CD4-positive, alpha-beta T cell treated with Interleukin-10 for 1 hour (primary cell): Measurements from ENCODE around the gene EXOC5.

Source experiments
- DNase-seq: peaks from one replicate; pipeline ENCODE4 v3.0.0-alpha.2; 2020

Gene EXOC5

DNA sequence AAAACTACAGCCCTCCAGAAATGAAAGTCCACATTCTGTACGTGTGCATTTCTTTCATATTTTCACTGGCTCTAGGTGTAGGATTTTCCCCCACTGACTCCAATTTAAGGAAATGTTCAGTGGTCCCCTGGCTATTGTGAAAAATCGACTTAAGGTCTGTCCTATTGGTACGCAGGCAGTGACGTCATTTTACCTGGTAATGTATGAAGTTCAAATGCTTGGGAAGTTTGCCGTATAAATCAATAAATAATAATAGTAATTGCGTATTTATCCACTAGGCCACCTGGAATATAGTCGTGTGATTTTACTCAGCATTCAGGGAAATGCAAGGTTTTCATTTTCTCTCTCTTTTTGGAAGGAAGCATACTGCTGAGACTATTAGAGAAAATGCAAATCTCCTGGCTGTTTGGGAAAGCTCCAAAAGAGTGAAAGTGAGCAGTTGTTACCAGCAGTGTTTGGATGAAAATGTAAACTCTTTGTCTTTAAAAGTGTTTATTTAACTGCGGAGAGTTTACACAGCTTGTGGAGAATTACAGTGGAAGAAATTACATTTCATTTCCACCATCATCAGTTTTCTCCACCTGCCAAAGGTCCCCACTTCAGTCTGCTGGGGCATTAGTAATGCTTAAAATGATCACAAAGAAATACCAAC is 107.0 kb downstream of the EXOC5 start:
- no peak for DNase-seq

GRCh38 chr14:57160333-57160732 is 108.4 kb downstream of the EXOC5 start:
- DNase-seq: no peak

DNA sequence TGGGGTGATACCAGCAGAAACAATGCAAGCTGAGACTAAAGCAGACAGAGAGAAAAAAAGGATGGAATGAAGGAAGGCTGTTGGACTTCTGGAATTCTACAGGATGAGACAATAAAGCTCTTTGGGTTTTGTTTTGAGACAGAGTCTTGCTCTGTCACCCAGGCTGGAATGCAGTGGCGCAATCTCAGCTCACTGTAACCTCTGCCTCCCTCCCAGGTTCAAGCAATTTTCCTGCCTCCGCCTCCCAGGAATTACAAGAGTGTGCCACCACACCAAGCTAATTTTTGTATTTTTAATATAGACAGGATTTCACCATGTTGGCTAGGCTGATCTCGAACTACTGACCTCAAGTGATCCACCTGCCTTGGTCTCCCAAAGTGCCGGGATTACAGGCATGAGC is 115.4 kb downstream of the EXOC5 start:
- DNase-seq: no peak
